Endothelial cell of umbilical vein (primary cell): ENCODE measurements around the gene ETV3. TPM values are rescaled to one million over a fixed set of nuclear protein-coding genes. Genes with fewer than 3 reads are reported as not detected.

Source experiments
- BruUV-seq: library from RNA; stranded (reverse); fragments of 400-500 nt; replicated peaks from 2 replicates; lab custom pipeline; 2021; lab: Mats Ljungman, UMichigan
- CTCF ChIA-PET: fragments of 300-600, 350-600 bp; sonication (Branson Sonifier 250); formaldehyde crosslinking; loops from one replicate; lab custom pipeline; 2021; ENCODE audit warnings: antibody characterized with exemption, inconsistent platforms; lab: Charles Lee
- POLR2A ChIA-PET: fragments of 300-600, 350-600 bp; sonication (Branson Sonifier 250); formaldehyde crosslinking; loops from one replicate; lab custom pipeline; 2021; ENCODE audit warnings: antibody characterized with exemption, inconsistent platforms; lab: Charles Lee
- DNase-seq: peaks from one replicate; pipeline ENCODE4 v3.0.0-alpha.2; 2011; ENCODE audit warnings: low read depth, low spot score
- FAIRE-seq: peaks from 2 replicates; lab custom pipeline; 2011; peaks lifted over from hg19 to GRCh38; lab: Jason Lieb, UNC
- H2AFZ ChIP-seq: 2 replicates; pipeline ENCODE4 v1.6.0; 2012; ENCODE audit warnings: low read depth, low read length, control low read depth, inconsistent platforms
- H3K27ac ChIP-seq: 2 replicates; pipeline ENCODE4 v1.5.1; 2011; ENCODE audit warnings: low read depth, mild to moderate bottlenecking, control low read depth, low read length, moderate library complexity; ENCODE audit not compliant: insufficient read depth
- H3K27me3 ChIP-seq, 2 experiments: 2 replicates each; pipeline versions ENCODE4 v1.6.0 to v1.6.1; 2011; ENCODE audit warnings: low read length in 2 of 2, mixed read lengths in 1 of 2; ENCODE audit not compliant: control insufficient read depth in 2 of 2, insufficient read depth in 2 of 2
- H3K36me3 ChIP-seq, 2 experiments: 2 replicates in 1 of 2; 3 replicates in 1 of 2; pipeline ENCODE4 v1.5.1; 2011; ENCODE audit warnings: low read length in 2 of 2, mild to moderate bottlenecking in 1 of 2, moderate library complexity in 1 of 2; ENCODE audit not compliant: control insufficient read depth in 2 of 2, insufficient read depth in 2 of 2; ENCODE audit errors: extremely low read depth in 1 of 2
- H3K4me1 ChIP-seq: 3 replicates; pipeline ENCODE4 v1.5.1; 2011; ENCODE audit warnings: mild to moderate bottlenecking, low read length; ENCODE audit not compliant: control insufficient read depth, insufficient read depth; ENCODE audit errors: extremely low read depth
- H3K4me2 ChIP-seq: 2 replicates; pipeline ENCODE4 v1.6.1; 2011; ENCODE audit warnings: low read length, control low read depth, mixed read lengths; ENCODE audit not compliant: insufficient read depth
- H3K4me3 ChIP-seq, 3 experiments: fragments of 200-600 bp in 1 of 3; sonication (generic), shearing (Covaris generic) in 1 of 3; replicated peaks in 1 of 3; 2 replicates each; pipeline ENCODE4 v1.5.1; 2011 to 2016; ENCODE audit warnings: control low read depth in 3 of 3, low read length in 3 of 3, mild to moderate bottlenecking in 2 of 3, inconsistent platforms in 1 of 3, low read depth in 1 of 3, moderate library complexity in 1 of 3; ENCODE audit not compliant: insufficient read depth in 1 of 3
- H3K79me2 ChIP-seq: 2 replicates; pipeline ENCODE4 v1.6.0; 2012; ENCODE audit warnings: low read length, inconsistent platforms; ENCODE audit not compliant: control insufficient read depth, insufficient read depth
- H3K9ac ChIP-seq: replicated peaks from 2 replicates; pipeline ENCODE3; 2011; ENCODE audit warnings: low read length, control low read depth; ENCODE audit not compliant: insufficient read depth; ENCODE audit errors: extremely low read depth
- H3K9me1 ChIP-seq: replicated peaks from 3 replicates; pipeline ENCODE4 v1.6.0; 2011; ENCODE audit warnings: mild to moderate bottlenecking, low read length; ENCODE audit not compliant: control insufficient read depth, insufficient read depth; ENCODE audit errors: extremely low read depth
- H3K9me3 ChIP-seq: replicated peaks from 2 replicates; pipeline ENCODE4 v1.5.1; 2012; ENCODE audit warnings: low read length, inconsistent platforms; ENCODE audit not compliant: control insufficient read depth, insufficient read depth
- H4K20me1 ChIP-seq: replicated peaks from 2 replicates; pipeline ENCODE3; 2011; ENCODE audit warnings: mild to moderate bottlenecking, low read length; ENCODE audit not compliant: control insufficient read depth, insufficient read depth; ENCODE audit errors: extremely low read depth
- FOS ChIP-seq: IDR thresholded peaks from 2 replicates; pipeline ENCODE4 v1.6.1; 2011; ENCODE audit warnings: mild to moderate bottlenecking, low read length, moderate library complexity, borderline replicate concordance; ENCODE audit not compliant: insufficient read depth
- GATA2 ChIP-seq: IDR thresholded peaks from 2 replicates; pipeline ENCODE4 v1.7.0; 2011; ENCODE audit warnings: low read depth, mild to moderate bottlenecking, moderate library complexity, mixed read lengths, low read length; ENCODE audit not compliant: insufficient read length, insufficient read depth
- JUN ChIP-seq: IDR thresholded peaks from 2 replicates; pipeline ENCODE4 v1.6.1; 2011; ENCODE audit warnings: borderline replicate concordance, low read depth; ENCODE audit not compliant: insufficient read length, insufficient read depth
- MAX ChIP-seq: IDR thresholded peaks from 2 replicates; pipeline ENCODE4 v1.6.1; 2011; ENCODE audit not compliant: insufficient read depth, insufficient read length
- POLR2A ChIP-seq: IDR thresholded peaks from 2 replicates; pipeline ENCODE4 v1.6.1; 2012; ENCODE audit warnings: low read depth, mild to moderate bottlenecking, control low read depth, low read length
- dilution Hi-C: fragments of 300-500 bp; cut with MboI; formaldehyde crosslinking; loops from one replicate; pipeline ENCODE4 v1.15.0; 2019; ENCODE audit warnings: low sequenced_read_pairs; ENCODE audit not compliant: extremely low pct_ligation_motif_present
- intact Hi-C: fragments of 100-400 bp; cut with micrococcal nuclease; formaldehyde crosslinking; loops from one replicate; pipeline ENCODE4 v1.10.0; 2022
- polyA plus RNA-seq, 4 experiments: library from polyadenylated mRNA; depleted of rRNA in 3 of 4; stranded (reverse) in 3 of 4; unstranded in 1 of 4; fragments of >200 nt; gene quantifications; 2 replicates each; pipeline versions ENCODE4 v1.2.1 to v1.2.3, GENCODE V29; 2011 to 2012; ENCODE audit warnings: missing spikeins in 1 of 4
- total RNA-seq: library from RNA; stranded (reverse); gene quantifications from 2 replicates; pipeline ENCODE4 v1.2.3, GENCODE V29; 2021
- TF ChIP-seq, protein P1 (sequence below), 2 donors: IDR thresholded peaks; 1 replicate in 1 of 2; 2 replicates in 1 of 2; pipeline ENCODE4 v1.5.1; 2011; ENCODE audit warnings: low read length in 2 of 2, mild to moderate bottlenecking in 2 of 2, moderate library complexity in 2 of 2, control low read depth in 1 of 2, inconsistent platforms in 1 of 2, low read depth in 1 of 2; ENCODE audit not compliant: insufficient read depth in 1 of 2; ENCODE audit errors: extremely low read depth in 1 of 2

ETV3 gene
- total and polyA plus RNA-seq, 2 donors (not counting 3 experiments of a cell fraction or from before 2014, with no cell fraction given), result 6.8 to 22.3 TPM

DNA sequence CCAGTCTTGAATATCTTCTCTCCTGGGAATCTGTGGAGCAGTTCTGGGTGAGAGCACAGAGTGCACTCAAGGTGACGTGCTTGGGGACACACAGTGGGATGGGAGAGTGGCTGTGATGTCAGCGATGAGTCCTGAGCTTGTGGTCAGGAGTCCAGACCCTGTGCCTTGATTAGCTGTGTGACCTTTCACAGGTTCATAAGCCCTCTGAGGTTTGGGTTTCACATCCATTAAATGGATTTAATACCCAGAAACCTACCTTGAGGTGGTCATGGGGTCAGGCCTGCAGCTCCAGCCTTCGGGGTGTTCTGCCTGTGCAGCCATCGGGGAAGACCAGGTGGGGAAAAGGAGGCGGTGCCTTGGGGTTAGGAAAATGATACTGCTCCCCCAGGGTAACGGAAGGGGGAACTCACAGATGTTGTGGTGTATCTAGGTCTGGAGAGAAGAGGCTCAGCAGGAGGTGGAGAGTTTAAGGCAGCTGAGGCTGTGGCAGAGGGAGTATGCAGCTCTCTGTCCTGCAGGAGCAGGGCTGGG lies 38.5 kb upstream of the ETV3 start:
- H3K9me3 ChIP-seq, result no peaks in the 10 kb centered on the region
- intact Hi-C loops, result no loop called here
- no peaks in the 10 kb centered on the region for H3K36me3 ChIP-seq
- BruUV-seq, result no TSS peak
- ChIA-PET POLR2A (no interaction called here), CTCF (interaction anchor here (0.8 to 1.6 kb wide), 2 partner anchors 12 to 87 kb away, joined by 3 to 6 read pairs; no protein-coding TSS in a partner anchor)
- no peak for DNase-seq
- H3K4me3 ChIP-seq, result no peak overlapping the region
- no peaks in the 10 kb centered on the region for H4K20me1 ChIP-seq
- dilution Hi-C loops, result no loop called here
- no peaks in the 10 kb centered on the region for H3K79me2 ChIP-seq
- no peaks in the 10 kb centered on the region for H3K9me1 ChIP-seq
- no peak overlapping the region for H2AFZ ChIP-seq
- FAIRE-seq, result no peak
- H3K9ac ChIP-seq, result no peak overlapping the region
- no peak overlapping the region for H3K4me2 ChIP-seq
- TF ChIP-seq FOS (no peak), JUN (no peak), MAX (no peak), POLR2A (no peak)
- TF ChIP-seq, protein P1, sequence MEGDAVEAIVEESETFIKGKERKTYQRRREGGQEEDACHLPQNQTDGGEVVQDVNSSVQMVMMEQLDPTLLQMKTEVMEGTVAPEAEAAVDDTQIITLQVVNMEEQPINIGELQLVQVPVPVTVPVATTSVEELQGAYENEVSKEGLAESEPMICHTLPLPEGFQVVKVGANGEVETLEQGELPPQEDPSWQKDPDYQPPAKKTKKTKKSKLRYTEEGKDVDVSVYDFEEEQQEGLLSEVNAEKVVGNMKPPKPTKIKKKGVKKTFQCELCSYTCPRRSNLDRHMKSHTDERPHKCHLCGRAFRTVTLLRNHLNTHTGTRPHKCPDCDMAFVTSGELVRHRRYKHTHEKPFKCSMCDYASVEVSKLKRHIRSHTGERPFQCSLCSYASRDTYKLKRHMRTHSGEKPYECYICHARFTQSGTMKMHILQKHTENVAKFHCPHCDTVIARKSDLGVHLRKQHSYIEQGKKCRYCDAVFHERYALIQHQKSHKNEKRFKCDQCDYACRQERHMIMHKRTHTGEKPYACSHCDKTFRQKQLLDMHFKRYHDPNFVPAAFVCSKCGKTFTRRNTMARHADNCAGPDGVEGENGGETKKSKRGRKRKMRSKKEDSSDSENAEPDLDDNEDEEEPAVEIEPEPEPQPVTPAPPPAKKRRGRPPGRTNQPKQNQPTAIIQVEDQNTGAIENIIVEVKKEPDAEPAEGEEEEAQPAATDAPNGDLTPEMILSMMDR (IDR thresholded peaks at IDR 0.05; ENCODE audit: extremely low read depth in 1 of 2, insufficient read depth in 1 of 2, low read depth in 1 of 2, low read length in 2 of 2), result no peak
- peaks cover 5 to 11% of the 10 kb centered on the region in 2 experiments for H3K27me3 ChIP-seq
- H3K4me1 ChIP-seq, result no peaks in the 10 kb centered on the region
- no peak overlapping the region for H3K27ac ChIP-seq

- no peak overlapping the region for H3K27ac ChIP-seq
- no TSS peak for BruUV-seq
- H3K9me3 ChIP-seq, result no peaks in the 10 kb centered on the region
- CTCF ChIA-PET, result interaction anchor here (0.7 to 1.1 kb wide), 3 partner anchors 86 to 329 kb away, joined by 3 to 6 read pairs (median 3); no protein-coding TSS in a partner anchor
- no peak overlapping the region for H3K9ac ChIP-seq
- POLR2A ChIA-PET, result no interaction called here
- FAIRE-seq, result no peak
- dilution Hi-C loops, result no loop called here
- H3K4me2 ChIP-seq, result no peak overlapping the region
- no peaks in the 10 kb centered on the region for H3K9me1 ChIP-seq
- no peak overlapping the region for H2AFZ ChIP-seq
- intact Hi-C loops, result no loop called here
- TF ChIP-seq JUN (no peak), POLR2A (no peak), FOS (no peak), GATA2 (no peak)
- no peak for DNase-seq
- no peaks in the 10 kb centered on the region for H3K79me2 ChIP-seq
- peaks cover 6 to 11% of the 10 kb centered on the region in 2 experiments for H3K27me3 ChIP-seq
- H3K4me3 ChIP-seq, result no peak overlapping the region
- no peaks in the 10 kb centered on the region for H4K20me1 ChIP-seq
- H3K36me3 ChIP-seq, result no peaks in the 10 kb centered on the region
- no peaks in the 10 kb centered on the region for H3K4me1 ChIP-seq
Measured at GRCh38 chr1:157176016-157176415, 37.8 kb upstream of the ETV3 start.
